ENCODE results near the gene CIDEC.

Gene CIDEC

DNA sequence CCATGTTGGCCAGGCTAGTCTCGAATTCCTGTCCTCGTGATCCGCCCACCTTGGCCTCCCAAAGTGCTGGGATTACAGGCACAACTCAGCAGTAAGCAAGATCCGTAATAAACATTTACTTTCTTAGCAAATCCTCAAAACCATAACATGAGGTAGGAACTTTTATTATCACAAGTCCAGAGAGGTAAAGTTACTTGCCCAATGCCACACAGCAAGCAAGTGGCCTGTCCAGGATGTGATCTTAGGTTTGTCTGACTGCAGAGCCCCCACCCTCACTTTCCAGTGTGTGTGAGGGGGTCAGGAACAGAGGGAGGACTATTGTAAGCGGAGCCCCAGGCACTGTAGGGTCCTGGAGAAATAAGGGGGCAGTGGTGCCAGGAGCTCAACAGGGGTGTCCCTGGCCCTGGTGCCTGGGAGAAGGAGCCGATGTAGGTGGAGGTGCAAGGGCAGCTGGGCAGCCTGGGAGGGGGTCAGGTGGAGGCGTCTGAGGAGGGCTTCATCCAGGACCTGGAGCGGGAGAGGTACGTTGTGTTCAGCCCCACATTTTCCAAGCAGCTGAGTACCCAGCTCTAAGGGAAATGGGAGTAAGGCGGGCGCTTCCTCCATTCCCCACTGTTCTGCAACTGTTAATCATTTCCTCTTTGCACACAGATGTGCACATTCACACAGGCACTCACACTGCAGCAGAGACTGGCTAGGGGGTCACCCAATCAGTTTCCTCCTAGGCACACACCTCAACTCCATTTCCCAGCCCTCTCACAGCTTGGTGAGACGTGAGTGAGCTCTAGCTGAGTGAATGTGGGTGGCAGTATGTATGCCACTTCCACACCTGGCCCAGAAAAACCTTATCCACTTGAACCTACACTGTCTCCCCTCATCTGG lies 42.1 kb downstream of the CIDEC start:
- TF ChIP-seq, protein P1, sequence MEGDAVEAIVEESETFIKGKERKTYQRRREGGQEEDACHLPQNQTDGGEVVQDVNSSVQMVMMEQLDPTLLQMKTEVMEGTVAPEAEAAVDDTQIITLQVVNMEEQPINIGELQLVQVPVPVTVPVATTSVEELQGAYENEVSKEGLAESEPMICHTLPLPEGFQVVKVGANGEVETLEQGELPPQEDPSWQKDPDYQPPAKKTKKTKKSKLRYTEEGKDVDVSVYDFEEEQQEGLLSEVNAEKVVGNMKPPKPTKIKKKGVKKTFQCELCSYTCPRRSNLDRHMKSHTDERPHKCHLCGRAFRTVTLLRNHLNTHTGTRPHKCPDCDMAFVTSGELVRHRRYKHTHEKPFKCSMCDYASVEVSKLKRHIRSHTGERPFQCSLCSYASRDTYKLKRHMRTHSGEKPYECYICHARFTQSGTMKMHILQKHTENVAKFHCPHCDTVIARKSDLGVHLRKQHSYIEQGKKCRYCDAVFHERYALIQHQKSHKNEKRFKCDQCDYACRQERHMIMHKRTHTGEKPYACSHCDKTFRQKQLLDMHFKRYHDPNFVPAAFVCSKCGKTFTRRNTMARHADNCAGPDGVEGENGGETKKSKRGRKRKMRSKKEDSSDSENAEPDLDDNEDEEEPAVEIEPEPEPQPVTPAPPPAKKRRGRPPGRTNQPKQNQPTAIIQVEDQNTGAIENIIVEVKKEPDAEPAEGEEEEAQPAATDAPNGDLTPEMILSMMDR (IDR thresholded peaks at IDR 0.05; ENCODE audit: unreplicated experiment in 3 of 3) = no peak
- Mint-ChIP-seq H3K9me3 (no peaks in the 10 kb centered on the region), H3K4me1 (peaks cover 4% of the 10 kb centered on the region), H3K36me3 (ENCODE audit: low read depth) (peaks cover 37% of the 10 kb centered on the region), H3K27me3 (ENCODE audit: low read depth) (no peaks in the 10 kb centered on the region), H3K4me3 (no peak overlapping the region), H3K27ac (peak overlapping the region in 1 of 3 experiments; percentile 4)

DNA sequence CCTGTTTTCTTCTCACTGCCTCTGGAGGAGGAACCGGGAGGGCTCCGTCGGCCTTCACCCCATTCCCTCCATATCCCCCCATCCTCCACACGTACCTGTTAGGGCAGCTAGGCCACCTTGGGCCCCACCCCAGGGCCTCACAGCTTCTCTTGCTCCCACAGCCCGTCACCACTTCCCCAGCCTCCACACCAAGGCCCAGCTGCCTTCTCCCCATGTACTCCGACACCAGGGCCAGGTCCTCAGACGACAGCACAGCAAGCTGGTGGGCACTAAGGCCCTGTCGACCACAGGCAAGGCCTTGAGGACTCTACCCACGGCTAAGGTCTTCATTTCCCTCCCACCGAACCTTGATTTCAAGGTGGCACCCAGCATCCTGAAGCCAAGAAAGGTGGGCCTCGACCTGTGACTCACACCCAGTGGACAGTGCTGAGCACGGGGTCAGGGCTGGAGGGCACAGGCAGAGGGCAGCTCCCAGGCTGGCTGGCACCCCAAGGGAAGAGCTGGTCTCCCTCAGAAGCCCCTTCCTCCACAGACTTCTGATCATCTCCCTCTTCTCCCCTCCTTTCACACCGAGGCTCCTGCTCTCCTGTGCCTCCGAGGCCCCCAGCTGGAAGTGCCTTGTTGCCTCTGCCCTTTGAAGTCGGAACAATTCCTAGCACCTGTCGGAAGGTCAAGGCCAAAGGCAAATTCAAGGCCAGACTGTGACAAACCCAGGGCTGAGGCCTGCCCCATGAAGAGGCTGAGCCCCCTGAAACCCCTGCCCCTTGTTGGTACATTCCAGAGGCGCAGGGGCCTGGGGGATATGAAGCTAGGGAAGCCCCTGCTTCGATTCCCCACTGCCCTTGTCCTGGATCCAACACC lies 45.3 kb downstream of the CIDEC start:
- Mint-ChIP-seq H3K27me3 (ENCODE audit: low read depth) (no peaks in the 10 kb centered on the region), H3K4me1 (no peaks in the 10 kb centered on the region), H3K27ac (no peak overlapping the region), H3K36me3 (ENCODE audit: low read depth) (peaks cover 20% of the 10 kb centered on the region), H3K4me3 (no peak overlapping the region), H3K9me3 (no peaks in the 10 kb centered on the region)
- TF ChIP-seq, protein P1 (IDR thresholded peaks at IDR 0.05; ENCODE audit: unreplicated experiment in 3 of 3) = no peak

DNA sequence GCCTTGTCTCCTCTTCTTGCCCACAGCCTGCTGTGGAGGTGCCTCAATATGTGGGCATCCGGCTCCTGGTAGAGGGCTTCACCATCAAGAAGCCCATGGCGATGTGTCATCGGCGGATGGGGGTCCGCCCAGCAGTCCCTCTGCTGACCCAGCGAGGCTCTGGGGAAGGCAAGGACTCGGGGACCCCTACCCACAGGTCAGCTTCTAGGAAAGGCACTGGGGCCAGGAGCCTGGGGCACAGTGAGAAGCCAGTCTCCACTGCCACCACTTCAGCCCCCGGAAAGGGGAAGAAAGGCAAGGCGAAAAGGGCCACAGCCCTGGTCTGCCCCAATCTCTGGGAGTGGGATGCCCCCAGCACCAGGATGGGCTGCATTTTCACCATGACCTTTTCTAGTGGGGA lies 47.0 kb downstream of the CIDEC start:
- H3K9me3 Mint-ChIP-seq = no peaks in the 10 kb centered on the region
- TF ChIP-seq, protein P1 (IDR thresholded peaks at IDR 0.05; ENCODE audit: unreplicated experiment in 3 of 3) = no peak
- no peak overlapping the region for H3K4me3 Mint-ChIP-seq

DNA sequence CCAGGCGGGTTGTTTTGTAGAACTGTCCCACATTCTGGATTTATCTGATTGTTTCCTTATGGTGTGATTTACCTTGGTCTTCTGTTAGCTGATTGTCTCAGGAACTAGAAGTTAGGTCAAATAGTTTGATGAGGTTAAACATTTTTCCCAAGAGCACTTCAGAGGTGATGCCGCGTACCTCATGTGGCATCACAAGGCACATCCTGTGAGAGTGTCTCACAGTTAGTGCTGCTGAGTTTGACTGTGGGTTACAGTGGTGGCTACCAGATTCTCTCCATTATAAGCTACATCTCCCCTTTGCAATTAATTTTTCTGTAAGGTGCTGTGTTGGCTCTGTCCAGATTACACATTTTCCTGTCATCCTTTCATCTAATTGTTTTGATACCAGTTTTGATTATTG lies 48.8 kb downstream of the CIDEC start:
- TF ChIP-seq, protein P1 (IDR thresholded peaks at IDR 0.05; ENCODE audit: unreplicated experiment in 3 of 3) = no peak
- H3K27ac Mint-ChIP-seq = no peak overlapping the region
- H3K9me3 Mint-ChIP-seq = no peaks in the 10 kb centered on the region
- H3K4me3 Mint-ChIP-seq = no peak overlapping the region
- no peaks in the 10 kb centered on the region for H3K4me1 Mint-ChIP-seq
- H3K27me3 Mint-ChIP-seq (ENCODE audit: low read depth) = no peaks in the 10 kb centered on the region
- H3K36me3 Mint-ChIP-seq (ENCODE audit: low read depth) = peaks cover 15% of the 10 kb centered on the region

More for the DNA sequence above, 47.0 kb downstream of the CIDEC start:
- no peaks in the 10 kb centered on the region for H3K27me3 Mint-ChIP-seq (ENCODE audit: low read depth)
- H3K36me3 Mint-ChIP-seq (ENCODE audit: low read depth) = peaks cover 15% of the 10 kb centered on the region
- H3K27ac Mint-ChIP-seq = no peak overlapping the region
- H3K4me1 Mint-ChIP-seq = no peaks in the 10 kb centered on the region

DNA sequence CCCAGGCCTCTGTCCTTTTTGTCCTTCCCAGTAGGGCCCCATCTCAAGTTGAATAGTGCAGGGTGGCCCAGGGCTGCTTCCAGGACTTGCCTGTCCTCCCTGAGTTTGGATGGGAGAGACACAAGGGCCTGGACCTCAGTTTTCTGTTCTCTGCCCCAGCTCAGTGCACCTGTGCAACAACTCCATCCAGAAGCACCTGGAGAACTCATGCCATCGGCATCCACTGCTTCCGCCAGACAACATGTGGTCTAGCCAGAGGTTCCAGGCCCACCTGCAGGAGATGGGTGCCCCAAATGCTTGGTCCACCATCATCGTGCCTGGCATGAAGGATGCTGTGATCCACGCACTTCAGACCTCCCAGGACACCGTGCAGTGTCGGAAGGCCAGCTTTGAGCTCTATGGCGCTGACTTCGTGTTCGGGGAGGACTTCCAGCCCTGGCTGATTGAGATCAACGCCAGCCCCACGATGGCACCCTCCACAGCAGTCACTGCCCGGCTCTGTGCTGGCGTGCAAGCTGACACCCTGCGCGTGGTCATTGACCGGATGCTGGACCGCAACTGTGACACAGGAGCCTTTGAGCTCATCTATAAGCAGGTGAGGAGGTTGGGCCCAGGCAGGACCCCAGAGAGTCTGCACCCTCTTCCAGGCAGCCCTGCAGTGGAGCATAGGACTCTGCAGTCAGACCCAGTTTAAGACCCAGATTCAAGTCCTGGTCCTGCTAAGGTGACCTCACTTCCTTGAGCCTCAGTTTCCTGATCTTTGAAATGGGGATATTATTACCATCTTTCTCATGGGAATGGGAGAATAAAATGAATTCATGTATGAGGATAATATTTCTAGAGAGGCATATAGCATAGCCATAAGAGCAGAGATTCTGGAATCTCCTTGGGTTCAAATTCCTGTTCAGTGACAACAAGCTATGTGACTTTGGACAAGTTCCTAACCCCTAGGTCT lies 51.0 kb downstream of the CIDEC start:
- H3K27ac Mint-ChIP-seq = no peak overlapping the region
- TF ChIP-seq, protein P1 (IDR thresholded peaks at IDR 0.05; ENCODE audit: unreplicated experiment in 3 of 3) = no peak
- H3K9me3 Mint-ChIP-seq = no peaks in the 10 kb centered on the region
- peaks cover 5% of the 10 kb centered on the region for H3K36me3 Mint-ChIP-seq (ENCODE audit: low read depth)
- no peak overlapping the region for H3K4me3 Mint-ChIP-seq
- no peaks in the 10 kb centered on the region for H3K4me1 Mint-ChIP-seq
- no peaks in the 10 kb centered on the region for H3K27me3 Mint-ChIP-seq (ENCODE audit: low read depth)
